Astrocyte of the spinal cord (primary cell): ENCODE measurements around the gene SV2B.

ENCODE experiments used
- DNase-seq: peaks from one replicate; pipeline ENCODE4 v3.0.0; 2011; ENCODE audit warnings: low read depth, low spot score
- H3K4me3 ChIP-seq: 2 replicates; pipeline ENCODE4 v1.5.1; 2011; ENCODE audit warnings: low read depth, mild to moderate bottlenecking, low read length, moderate library complexity
- CTCF ChIP-seq: IDR thresholded peaks from 2 replicates; pipeline ENCODE4 v1.5.1; 2012; ENCODE audit warnings: low read depth, mild to moderate bottlenecking, low read length, inconsistent platforms
- in situ Hi-C: cut with HindIII; loops from 2 replicates; pipeline ENCODE4 v1.10.0; 2017; ENCODE audit warnings: low sequenced_read_pairs

Gene SV2B

DNA sequence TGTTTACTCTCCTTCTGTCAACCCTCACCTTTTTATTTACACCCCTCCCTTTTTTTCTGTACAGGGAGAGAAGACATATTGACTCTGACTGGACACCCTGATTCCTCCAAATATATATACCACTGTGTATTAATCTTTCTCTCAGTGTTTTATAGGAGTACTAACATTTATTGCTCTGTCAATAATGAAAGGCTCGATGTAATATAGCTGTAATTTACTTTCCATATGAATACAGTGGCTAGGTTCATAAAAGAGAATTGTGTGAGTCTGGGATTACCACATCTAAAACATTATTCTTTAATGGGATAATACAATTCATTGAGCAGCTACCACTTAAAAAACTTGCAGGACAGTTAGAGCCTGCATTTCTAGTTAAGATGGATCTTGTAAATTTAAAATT is 194.3 kb downstream of the SV2B start:
- DNase-seq = no peak
- in situ Hi-C loops = no loop called here
- H3K4me3 ChIP-seq = no peak overlapping the region
- TF ChIP-seq CTCF = no peak

GRCh38 chr15:91294795-91295194 is 194.7 kb downstream of the SV2B start:
- DNase-seq = no peak
- no peak overlapping the region for H3K4me3 ChIP-seq
- in situ Hi-C loops = no loop called here
- no peak for TF ChIP-seq CTCF

DNA sequence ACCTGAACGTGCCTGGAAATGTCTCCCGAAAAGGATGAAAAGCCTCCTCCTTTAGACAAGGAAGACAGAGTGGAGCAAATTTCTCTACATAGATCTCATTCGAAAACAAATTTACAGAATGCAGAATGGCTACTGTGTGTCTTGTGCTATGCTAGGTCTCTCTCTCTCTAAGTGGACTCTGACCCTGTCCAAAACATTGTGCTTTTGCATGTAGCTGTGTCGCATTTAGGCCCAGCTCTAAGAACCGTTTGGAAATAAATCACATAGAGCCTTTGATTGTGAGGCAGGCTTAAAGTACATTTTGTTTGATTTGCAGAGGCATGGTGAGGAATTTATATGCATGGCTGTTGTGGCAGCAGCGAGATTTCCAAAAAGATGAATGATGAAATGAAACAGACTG is 198.0 kb downstream of the SV2B start:
- DNase-seq = no peak
- TF ChIP-seq CTCF = no peak
- in situ Hi-C loops = no loop called here

GRCh38 chr15:91302588-91303439 is 202.8 kb downstream of the SV2B start:
- peak; percentile 66 for DNase-seq
- H3K4me3 ChIP-seq = no peak overlapping the region
- in situ Hi-C loops = no loop called here
- TF ChIP-seq CTCF = peak; percentile 69

More for the DNA sequence above, 198.0 kb downstream of the SV2B start:
- H3K4me3 ChIP-seq = no peak overlapping the region

DNA sequence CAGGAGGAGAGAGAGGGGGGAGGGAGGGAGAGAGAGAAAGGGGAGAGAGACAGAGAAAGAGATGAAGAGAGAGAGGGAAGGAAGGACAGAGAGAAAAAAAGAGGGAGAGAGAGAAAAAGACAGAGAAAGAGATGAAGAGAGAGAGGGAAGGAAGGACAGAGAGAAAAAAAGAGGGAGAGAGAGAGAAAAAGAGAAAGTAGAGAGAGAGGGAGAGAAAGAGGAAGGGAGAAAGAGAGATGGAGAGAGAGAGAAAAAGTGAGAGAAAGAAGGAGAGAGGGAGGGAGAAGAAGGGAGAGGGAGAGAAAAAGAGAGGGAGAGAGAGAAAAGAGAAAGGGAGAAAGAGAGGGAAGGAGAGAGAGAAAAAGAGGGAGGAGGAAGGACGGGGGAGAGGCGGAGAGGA is 204.2 kb downstream of the SV2B start:
- in situ Hi-C loops = no loop called here
- TF ChIP-seq CTCF = no peak
- DNase-seq = no peak
- H3K4me3 ChIP-seq = no peak overlapping the region

DNA sequence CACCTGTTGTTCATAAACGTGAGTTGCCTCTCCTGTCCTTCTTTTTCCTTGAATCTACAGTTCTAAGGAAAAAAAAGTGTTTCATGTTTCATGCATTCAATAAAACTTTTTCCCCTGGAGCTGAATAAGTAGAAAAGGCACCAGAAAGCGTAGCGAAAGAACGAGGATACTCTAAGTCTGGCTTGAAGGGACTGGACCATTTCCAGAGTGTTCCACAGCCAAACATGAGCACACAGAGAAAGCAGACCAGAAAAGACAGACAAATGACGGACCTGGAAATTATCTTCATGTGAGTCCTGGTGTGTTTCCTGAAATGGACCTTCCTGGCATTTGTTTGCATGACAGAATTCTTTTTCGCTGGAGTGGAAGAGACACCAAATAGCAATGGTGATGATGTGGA is 204.7 kb downstream of the SV2B start:
- DNase-seq = no peak
- no peak for TF ChIP-seq CTCF
- in situ Hi-C loops = no loop called here
- H3K4me3 ChIP-seq = no peak overlapping the region
